Astrocyte of the cerebellum (primary cell): ENCODE results near the gene UCN.
A peak's percentile ranks its signal among the peaks of the same experiment; 100 is the strongest.
"Not testable (repeated sequence)": the region's sequence is repeated elsewhere in the genome, so short reads cannot be mapped to it uniquely, and the experiment has no call there.

Source experiments
- DNase-seq: peaks from one replicate; pipeline ENCODE4 v3.0.0-alpha.2; 2011; ENCODE audit warnings: low read depth
- H3K4me3 ChIP-seq: 2 replicates; pipeline ENCODE4 v1.5.1; 2011; ENCODE audit warnings: mild to moderate bottlenecking, low read depth, low read length, moderate library complexity
- in situ Hi-C: cut with HindIII; loops from 2 replicates; pipeline ENCODE4 v1.10.0; 2017; ENCODE audit warnings: low sequenced_read_pairs
- TF ChIP-seq, protein P1 (sequence below): IDR thresholded peaks from 2 replicates; pipeline ENCODE4 v1.5.1; 2012; ENCODE audit warnings: low read length, low read depth, moderate library complexity, mild to moderate bottlenecking; ENCODE audit errors: missing control alignments

Gene UCN, protein sequence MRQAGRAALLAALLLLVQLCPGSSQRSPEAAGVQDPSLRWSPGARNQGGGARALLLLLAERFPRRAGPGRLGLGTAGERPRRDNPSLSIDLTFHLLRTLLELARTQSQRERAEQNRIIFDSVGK

GRCh38 chr2:27308359-27308881, at the start of gene UCN:
Gene UCN (minus strand): TSS chr2:27308445. CDS start chr2:27307895, 550 bp downstream.
- TF ChIP-seq, protein P1, sequence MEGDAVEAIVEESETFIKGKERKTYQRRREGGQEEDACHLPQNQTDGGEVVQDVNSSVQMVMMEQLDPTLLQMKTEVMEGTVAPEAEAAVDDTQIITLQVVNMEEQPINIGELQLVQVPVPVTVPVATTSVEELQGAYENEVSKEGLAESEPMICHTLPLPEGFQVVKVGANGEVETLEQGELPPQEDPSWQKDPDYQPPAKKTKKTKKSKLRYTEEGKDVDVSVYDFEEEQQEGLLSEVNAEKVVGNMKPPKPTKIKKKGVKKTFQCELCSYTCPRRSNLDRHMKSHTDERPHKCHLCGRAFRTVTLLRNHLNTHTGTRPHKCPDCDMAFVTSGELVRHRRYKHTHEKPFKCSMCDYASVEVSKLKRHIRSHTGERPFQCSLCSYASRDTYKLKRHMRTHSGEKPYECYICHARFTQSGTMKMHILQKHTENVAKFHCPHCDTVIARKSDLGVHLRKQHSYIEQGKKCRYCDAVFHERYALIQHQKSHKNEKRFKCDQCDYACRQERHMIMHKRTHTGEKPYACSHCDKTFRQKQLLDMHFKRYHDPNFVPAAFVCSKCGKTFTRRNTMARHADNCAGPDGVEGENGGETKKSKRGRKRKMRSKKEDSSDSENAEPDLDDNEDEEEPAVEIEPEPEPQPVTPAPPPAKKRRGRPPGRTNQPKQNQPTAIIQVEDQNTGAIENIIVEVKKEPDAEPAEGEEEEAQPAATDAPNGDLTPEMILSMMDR, result no peak
- DNase-seq, result no peak
- in situ Hi-C loops, result no loop called here
- no peak within 1 kb of the TSS for H3K4me3 ChIP-seq

GRCh38 chr2:27356382-27357181, 48.3 kb upstream of the UCN start, which contains the start of gene GTF3C2:
Gene GTF3C2 (minus strand): TSS chr2:27356764. CDS start chr2:27343554, 13,210 bp downstream.
- TF ChIP-seq, protein P1, result no peak
- H3K4me3 ChIP-seq, result peak within 1 kb of the TSS; percentile 99
- peak; percentile 98 for DNase-seq
- in situ Hi-C loops, result no loop called here

GRCh38 chr2:27356056-27356381, 47.8 kb upstream of the UCN start:
- no peak for DNase-seq
- in situ Hi-C loops, result no loop called here
- H3K4me3 ChIP-seq, result peak overlapping the region; percentile 99
- TF ChIP-seq, protein P1, result no peak

- TF ChIP-seq, protein P1, result no peak
- in situ Hi-C loops, result no loop called here
- DNase-seq, result no peak
- H3K4me3 ChIP-seq, result no peak overlapping the region
Observed at GRCh38 chr2:27354597-27354927, 46.3 kb upstream of the UCN start.

GRCh38 chr2:27353762-27354596, 45.7 kb upstream of the UCN start:
- DNase-seq, result no peak
- TF ChIP-seq, protein P1, result no peak
- no peak overlapping the region for H3K4me3 ChIP-seq
- in situ Hi-C loops, result no loop called here

GRCh38 chr2:27353386-27353761, 45.1 kb upstream of the UCN start:
- in situ Hi-C loops, DNase-seq: not testable (repeated sequence)

More at GRCh38 chr2:27353386-27353761, 45.1 kb upstream of the UCN start:
- H3K4me3 ChIP-seq, result not testable (repeated sequence)
